CD4-positive, alpha-beta memory T cell (primary cell): Measurements from ENCODE around the gene SRGAP1. TPM values are rescaled to one million over a fixed set of nuclear protein-coding genes. Genes with fewer than 3 reads are reported as not detected.
"Not testable (repeated sequence)": the region's sequence is repeated elsewhere in the genome, so short reads cannot be mapped to it uniquely, and the experiment has no call there.

ENCODE experiments used
- CTCF ChIA-PET: fragments of 350-600 bp; sonication (Branson Sonifier 250); formaldehyde crosslinking; loops from one replicate; lab custom pipeline; 2021; ENCODE audit warnings: inconsistent platforms; ENCODE audit not compliant: partially characterized antibody; lab: Charles Lee
- POLR2A ChIA-PET: fragments of 350-600 bp; sonication (Branson Sonifier 250); formaldehyde crosslinking; loops from one replicate; lab custom pipeline; 2021; ENCODE audit not compliant: partially characterized antibody; lab: Charles Lee
- DNase-seq, 5 donors: peaks; one replicate each; pipeline versions ENCODE4 v3.0.0 to v3.0.0-alpha.2; 2020 to 2022; ENCODE audit warnings: mixed read lengths in 1 of 5
- H3K27ac ChIP-seq: one replicate; pipeline ENCODE4 v1.7.0; 2013; ENCODE audit warnings: low read depth, low read length
- H3K27me3 ChIP-seq: 2 replicates; pipeline ENCODE4 v1.7.0; 2013; ENCODE audit warnings: mild to moderate bottlenecking, low read length, moderate library complexity; ENCODE audit not compliant: insufficient read depth
- H3K36me3 ChIP-seq: 2 replicates; pipeline ENCODE4 v1.7.0; 2013; ENCODE audit warnings: mild to moderate bottlenecking, low read length, moderate library complexity; ENCODE audit not compliant: insufficient read depth
- H3K4me1 ChIP-seq: 2 replicates; pipeline ENCODE4 v1.7.0; 2013; ENCODE audit warnings: mild to moderate bottlenecking, low read length, moderate library complexity; ENCODE audit not compliant: insufficient read depth
- H3K4me3 ChIP-seq, 2 donors: one replicate each; pipeline ENCODE4 v1.7.0; 2013; ENCODE audit warnings: low read length in 2 of 2, mild to moderate bottlenecking in 1 of 2
- H3K9me3 ChIP-seq, 2 donors: one replicate each; pipeline ENCODE4 v1.7.0; 2013; ENCODE audit warnings: low read length in 2 of 2, control low read depth in 1 of 2; ENCODE audit not compliant: control insufficient read depth in 1 of 2
- H3K27ac Mint-ChIP-seq, 7 donors: one replicate each; pipeline ENCODE4 v1.8.0; 2020 to 2021; ENCODE audit warnings: mixed read lengths in 7 of 7, mild to moderate bottlenecking in 6 of 7, inconsistent platforms in 3 of 7, moderate library complexity in 3 of 7
- H3K27me3 Mint-ChIP-seq, 2 donors: one replicate each; pipeline ENCODE4 v1.8.0; 2020 to 2021; ENCODE audit warnings: mixed read lengths in 2 of 2
- H3K36me3 Mint-ChIP-seq, 2 donors: one replicate each; pipeline ENCODE4 v1.8.0; 2020 to 2021; ENCODE audit warnings: mixed read lengths in 2 of 2, inconsistent platforms in 1 of 2, mild to moderate bottlenecking in 1 of 2
- H3K4me1 Mint-ChIP-seq, 4 donors: one replicate each; pipeline ENCODE4 v1.8.0; 2020 to 2021; ENCODE audit warnings: mixed read lengths in 4 of 4, mild to moderate bottlenecking in 1 of 4
- H3K4me3 Mint-ChIP-seq, 8 donors: one replicate each; pipeline ENCODE4 v1.8.0; 2020 to 2021; ENCODE audit warnings: mixed read lengths in 8 of 8, mild to moderate bottlenecking in 7 of 8, moderate library complexity in 6 of 8, inconsistent platforms in 3 of 8
- H3K9me3 Mint-ChIP-seq, 8 donors: one replicate each; pipeline ENCODE4 v1.8.0; 2020 to 2021; ENCODE audit warnings: mixed read lengths in 8 of 8, mild to moderate bottlenecking in 5 of 8, inconsistent platforms in 3 of 8, moderate library complexity in 1 of 8
- intact Hi-C: fragments of 100-400 bp; cut with micrococcal nuclease; formaldehyde crosslinking; loops from one replicate; pipeline ENCODE4 v1.15.1; 2023
- polyA plus RNA-seq, 2 donors: library from polyadenylated mRNA; unstranded; fragments of 300-500 nt; fragmentation: Illumina TruSeq; gene quantifications; one replicate each; pipeline ENCODE4 v1.2.3, GENCODE V29; 2021
- total RNA-seq, 2 experiments: library from RNA; stranded (reverse); gene quantifications; one replicate each; pipeline ENCODE4 v1.2.3, GENCODE V29; 2021

SRGAP1 gene
- total and polyA plus RNA-seq, 4 experiments from 2014 or later = 0.03 to 0.09 TPM; not detected in 2

DNA sequence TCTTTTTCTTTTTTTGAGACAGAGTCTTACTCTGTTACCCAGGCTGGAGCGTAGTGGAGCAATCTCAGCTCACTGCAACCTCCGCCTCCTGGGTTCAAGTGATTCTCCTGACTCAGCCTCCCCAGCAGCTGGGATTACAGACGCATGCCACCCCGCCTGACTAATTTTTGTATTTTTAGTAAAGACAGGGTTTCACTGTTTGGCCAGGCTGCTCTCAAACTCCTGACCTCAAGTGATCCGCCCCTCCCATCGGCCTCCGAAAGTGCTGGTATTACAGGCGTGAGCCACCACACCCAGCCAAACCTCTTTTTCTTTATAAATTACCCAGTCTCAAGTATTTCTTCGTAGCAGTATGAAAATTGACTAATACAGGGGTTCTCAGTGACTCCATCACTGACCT, 35.7 kb downstream of the SRGAP1 start:
- H3K4me3 ChIP-seq, H3K4me1 ChIP-seq, H3K9me3 ChIP-seq, H3K36me3 ChIP-seq, H3K4me3 Mint-ChIP-seq, H3K27me3 ChIP-seq, POLR2A ChIA-PET, intact Hi-C loops, H3K36me3 Mint-ChIP-seq, H3K4me1 Mint-ChIP-seq, H3K27ac Mint-ChIP-seq, CTCF ChIA-PET, H3K27ac ChIP-seq, H3K27me3 Mint-ChIP-seq, DNase-seq, H3K9me3 Mint-ChIP-seq: not testable (repeated sequence)

DNA sequence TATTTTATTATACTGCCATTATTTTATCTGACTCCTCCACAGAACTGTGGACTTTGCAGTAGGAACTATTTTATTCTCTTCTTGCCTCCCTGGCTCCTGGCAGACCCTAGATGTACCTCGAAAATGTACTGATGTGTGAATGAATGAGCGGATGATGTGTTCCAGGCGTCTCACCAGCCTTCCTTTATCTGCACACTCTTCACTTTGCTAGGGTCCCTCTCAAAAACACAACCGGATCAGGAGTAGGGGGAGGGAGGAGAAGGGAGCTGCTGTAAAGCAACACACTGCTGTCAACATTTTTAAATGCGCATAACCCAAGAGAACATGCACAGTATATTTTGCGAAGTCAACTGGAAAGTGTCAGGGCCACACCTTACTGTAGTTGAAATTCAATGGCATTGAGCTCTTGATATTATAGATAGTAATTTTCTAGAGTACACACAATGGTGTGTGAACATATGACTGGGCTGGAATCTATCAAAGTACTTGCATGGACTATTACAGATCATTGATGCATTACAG, 36.3 kb downstream of the SRGAP1 start:
- no peaks in the 10 kb centered on the region for H3K9me3 Mint-ChIP-seq
- CTCF ChIA-PET = no interaction called here
- no peaks in the 10 kb centered on the region for H3K27me3 ChIP-seq

DNA sequence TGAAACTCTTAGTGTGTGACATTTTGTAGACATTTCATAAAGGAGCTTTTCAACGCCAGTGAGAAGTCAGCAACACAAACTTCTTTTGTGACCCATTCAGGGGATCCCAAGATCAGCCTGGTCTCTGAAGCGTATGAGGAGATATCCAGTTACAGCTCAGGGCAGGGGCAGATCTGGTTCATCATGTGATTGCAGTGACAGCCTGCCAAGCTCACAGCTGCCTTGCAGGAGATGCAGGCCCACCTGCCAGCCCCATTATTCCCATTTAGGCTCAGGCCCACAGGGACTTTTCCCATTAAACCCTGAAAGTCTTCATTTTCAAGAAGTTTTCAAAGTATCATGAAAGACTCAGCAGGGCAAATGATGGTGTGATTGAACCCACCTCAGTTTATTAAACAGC, 38.3 kb downstream of the SRGAP1 start:
- no peaks in the 10 kb centered on the region for H3K9me3 Mint-ChIP-seq
- Histone ChIP-seq H3K9me3 (no peaks in the 10 kb centered on the region), H3K27me3 (no peaks in the 10 kb centered on the region), H3K4me1 (no peaks in the 10 kb centered on the region), H3K36me3 (no peaks in the 10 kb centered on the region), H3K4me3 (no peak overlapping the region), H3K27ac (no peak overlapping the region)
- no peak overlapping the region for H3K4me3 Mint-ChIP-seq
- H3K27me3 Mint-ChIP-seq = peaks cover 2 to 6% of the 10 kb centered on the region in 2 donors
- H3K27ac Mint-ChIP-seq = no peak overlapping the region
- H3K4me1 Mint-ChIP-seq = no peaks in the 10 kb centered on the region
- intact Hi-C loops = no loop called here
- POLR2A ChIA-PET = no interaction called here
- no peak for DNase-seq
- H3K36me3 Mint-ChIP-seq = no peaks in the 10 kb centered on the region
- CTCF ChIA-PET = no interaction called here

More for the DNA sequence above, 36.3 kb downstream of the SRGAP1 start:
- no peaks in the 10 kb centered on the region for H3K36me3 Mint-ChIP-seq
- Histone ChIP-seq H3K4me1 (no peaks in the 10 kb centered on the region), H3K36me3 (no peaks in the 10 kb centered on the region), H3K4me3 (no peak overlapping the region), H3K27ac (no peak overlapping the region), H3K9me3 (no peaks in the 10 kb centered on the region)
- no peaks in the 10 kb centered on the region for H3K4me1 Mint-ChIP-seq
- POLR2A ChIA-PET = no interaction called here
- intact Hi-C loops = no loop called here
- no peak overlapping the region for H3K27ac Mint-ChIP-seq
- peaks cover 2 to 4% of the 10 kb centered on the region in 2 donors for H3K27me3 Mint-ChIP-seq
- no peak for DNase-seq
- no peak overlapping the region for H3K4me3 Mint-ChIP-seq

DNA sequence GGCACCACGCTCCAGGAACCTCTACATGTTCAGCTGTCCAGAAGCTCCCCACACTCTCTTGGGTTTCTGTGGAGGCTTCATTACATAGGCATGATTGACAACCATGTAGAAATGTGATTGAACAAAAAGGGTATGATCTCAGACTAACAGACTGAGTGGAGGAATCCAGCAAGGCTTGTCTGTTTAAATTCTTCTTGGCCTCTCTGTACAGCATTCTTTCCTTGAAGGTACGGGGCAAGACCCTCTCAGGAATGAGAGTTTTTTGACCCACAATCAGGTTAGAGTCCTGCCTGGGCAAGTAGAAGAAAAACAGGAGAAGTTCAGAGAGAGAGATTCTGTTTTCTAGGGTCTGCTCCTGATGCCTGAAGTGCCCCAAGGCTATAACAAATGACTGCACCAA, 40.9 kb downstream of the SRGAP1 start:
- H3K27ac Mint-ChIP-seq = no peak overlapping the region
- Histone ChIP-seq H3K9me3 (no peaks in the 10 kb centered on the region), H3K27ac (no peak overlapping the region), H3K36me3 (no peaks in the 10 kb centered on the region), H3K27me3 (no peaks in the 10 kb centered on the region), H3K4me3 (no peak overlapping the region), H3K4me1 (no peaks in the 10 kb centered on the region)
- no peaks in the 10 kb centered on the region for H3K4me1 Mint-ChIP-seq
- DNase-seq = no peak
- intact Hi-C loops = no loop called here
- ChIA-PET CTCF (no interaction called here), POLR2A (no interaction called here)
- no peak overlapping the region for H3K4me3 Mint-ChIP-seq
- H3K36me3 Mint-ChIP-seq = no peaks in the 10 kb centered on the region
- peaks cover 0 to 4% of the 10 kb centered on the region in 2 donors for H3K27me3 Mint-ChIP-seq
- no peaks in the 10 kb centered on the region for H3K9me3 Mint-ChIP-seq

DNA sequence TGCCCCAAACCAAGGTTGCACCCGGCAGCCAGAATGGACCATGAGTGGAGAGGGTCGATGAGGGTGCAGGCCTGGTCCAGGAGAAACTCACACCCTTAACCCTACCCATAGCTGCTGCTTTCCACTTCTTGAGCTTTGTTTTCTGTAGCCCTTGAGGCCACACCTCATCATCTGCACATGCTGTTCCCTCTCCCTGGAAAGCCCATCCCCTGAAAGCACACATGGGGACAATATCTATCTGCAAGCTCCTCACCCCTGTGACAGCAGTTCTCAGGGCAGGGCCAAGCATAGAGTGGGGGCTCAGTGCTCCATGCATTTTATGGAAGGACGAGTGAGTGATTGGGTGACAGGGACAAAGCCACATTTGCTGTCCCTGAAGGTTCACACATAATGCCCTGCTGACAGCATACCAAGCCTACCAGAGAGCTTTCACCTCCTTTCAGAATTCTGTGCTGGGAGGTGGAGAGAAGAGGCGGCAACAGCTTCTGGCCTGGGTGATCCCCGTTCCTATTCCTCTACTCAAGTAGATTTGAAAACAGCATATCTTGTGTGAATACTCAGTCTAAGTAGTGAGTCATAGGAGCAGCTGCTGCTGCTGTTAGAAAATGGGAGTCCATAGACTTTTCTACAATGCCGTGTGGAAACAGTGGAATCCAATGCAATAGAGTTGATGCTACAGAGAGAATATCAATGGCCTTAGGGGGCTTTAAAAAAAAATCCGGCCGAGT, 44.6 kb downstream of the SRGAP1 start:
- CTCF ChIA-PET = no interaction called here
- POLR2A ChIA-PET = no interaction called here
- DNase-seq = no peak
- Mint-ChIP-seq H3K27ac (no peak overlapping the region), H3K36me3 (no peaks in the 10 kb centered on the region), H3K4me3 (no peak overlapping the region), H3K27me3 (peaks cover 4 to 6% of the 10 kb centered on the region in 2 donors), H3K4me1 (no peaks in the 10 kb centered on the region), H3K9me3 (no peaks in the 10 kb centered on the region)
- H3K27ac ChIP-seq = no peak overlapping the region
- no peaks in the 10 kb centered on the region for H3K9me3 ChIP-seq
- H3K4me1 ChIP-seq = no peaks in the 10 kb centered on the region
- no peaks in the 10 kb centered on the region for H3K27me3 ChIP-seq
- no peak overlapping the region for H3K4me3 ChIP-seq
- no peaks in the 10 kb centered on the region for H3K36me3 ChIP-seq
- intact Hi-C loops = no loop called here

DNA sequence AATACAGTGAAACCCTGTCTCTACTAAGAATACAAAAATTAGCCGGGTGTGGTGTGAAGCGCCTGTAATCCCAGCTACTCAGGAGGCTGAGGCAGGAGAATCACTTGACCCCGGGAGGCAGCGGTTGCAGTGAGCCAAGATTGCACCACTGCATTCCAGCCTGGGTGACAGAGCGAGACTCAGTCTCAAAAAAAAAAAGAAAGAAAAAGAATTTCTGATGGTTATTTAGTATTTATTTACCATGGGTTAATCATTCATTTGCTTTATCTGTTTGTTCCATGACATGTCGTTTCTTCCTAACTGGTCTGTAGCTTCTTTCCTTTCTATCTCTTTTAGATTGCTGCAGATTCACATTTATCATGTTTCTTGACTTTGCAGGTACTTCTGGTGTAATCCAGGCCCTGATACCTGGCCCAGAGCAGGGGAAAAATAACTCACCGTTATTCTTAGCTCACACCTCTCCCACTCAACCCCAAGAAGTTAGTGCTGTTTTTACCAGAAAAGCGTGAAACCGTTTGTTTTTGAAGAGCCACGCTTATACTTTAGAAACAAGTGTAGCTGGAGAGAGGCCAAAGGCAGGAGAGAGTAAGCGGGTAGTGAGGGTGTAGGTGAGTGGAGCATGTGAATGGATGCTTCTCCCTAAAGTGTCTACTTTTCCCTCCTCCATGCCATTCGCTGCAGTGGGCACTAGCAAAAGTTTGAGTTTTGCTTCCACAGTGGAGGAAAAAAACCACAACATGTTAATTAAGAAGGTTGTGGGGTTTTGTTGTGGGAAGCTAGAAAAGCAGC, 45.4 kb downstream of the SRGAP1 start:
- Mint-ChIP-seq H3K9me3 (no peaks in the 10 kb centered on the region), H3K4me3 (no peak overlapping the region), H3K27ac (no peak overlapping the region), H3K36me3 (no peaks in the 10 kb centered on the region), H3K27me3 (peaks cover 6 to 8% of the 10 kb centered on the region in 2 donors), H3K4me1 (no peaks in the 10 kb centered on the region)
- Histone ChIP-seq H3K27me3 (no peaks in the 10 kb centered on the region), H3K4me3 (no peak overlapping the region), H3K9me3 (no peaks in the 10 kb centered on the region), H3K4me1 (no peaks in the 10 kb centered on the region), H3K27ac (no peak overlapping the region), H3K36me3 (no peaks in the 10 kb centered on the region)
- intact Hi-C loops = no loop called here
- CTCF ChIA-PET = no interaction called here
- DNase-seq = no peak
- POLR2A ChIA-PET = no interaction called here

DNA sequence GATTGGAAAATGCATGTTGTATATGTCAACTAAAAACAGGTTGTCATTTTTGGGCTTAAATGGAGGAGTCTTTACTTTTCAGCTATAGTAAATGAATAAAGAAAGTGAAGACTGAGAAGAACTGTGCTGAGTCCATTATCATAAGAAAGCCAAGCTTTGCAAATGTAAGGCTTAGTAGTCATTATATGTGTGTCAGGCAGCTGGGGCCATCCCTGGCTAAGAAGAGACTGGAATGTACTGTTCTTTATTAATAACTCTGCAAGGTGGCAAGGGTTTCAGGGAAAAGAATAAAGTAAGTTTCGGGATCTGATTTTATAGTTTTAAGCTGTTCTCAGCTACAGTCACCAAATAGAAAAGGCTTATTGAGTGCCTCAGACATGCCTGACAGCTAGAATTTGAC, 48.7 kb downstream of the SRGAP1 start:
- H3K27me3 ChIP-seq = no peaks in the 10 kb centered on the region
- Mint-ChIP-seq H3K4me3 (no peak overlapping the region), H3K27me3 (peaks cover 4 to 6% of the 10 kb centered on the region in 2 donors), H3K4me1 (no peaks in the 10 kb centered on the region), H3K36me3 (no peaks in the 10 kb centered on the region), H3K27ac (no peak overlapping the region), H3K9me3 (no peaks in the 10 kb centered on the region)
- CTCF ChIA-PET = no interaction called here
- no peak overlapping the region for H3K27ac ChIP-seq
- no peak for DNase-seq
- H3K36me3 ChIP-seq = no peaks in the 10 kb centered on the region
- H3K9me3 ChIP-seq = no peaks in the 10 kb centered on the region
- intact Hi-C loops = no loop called here
- H3K4me1 ChIP-seq = no peaks in the 10 kb centered on the region
- POLR2A ChIA-PET = no interaction called here
- H3K4me3 ChIP-seq = no peak overlapping the region
